GM19328 (cell line): ENCODE results near the gene GFY.

ENCODE experiments used
- ATAC-seq: cut with Tn5 transposase; IDR thresholded peaks from one replicate; pipeline ENCODE4 v1.9.1; 2021; ENCODE audit warnings: mild to moderate bottlenecking, moderate library complexity; ENCODE audit not compliant: unreplicated experiment

GFY gene

DNA sequence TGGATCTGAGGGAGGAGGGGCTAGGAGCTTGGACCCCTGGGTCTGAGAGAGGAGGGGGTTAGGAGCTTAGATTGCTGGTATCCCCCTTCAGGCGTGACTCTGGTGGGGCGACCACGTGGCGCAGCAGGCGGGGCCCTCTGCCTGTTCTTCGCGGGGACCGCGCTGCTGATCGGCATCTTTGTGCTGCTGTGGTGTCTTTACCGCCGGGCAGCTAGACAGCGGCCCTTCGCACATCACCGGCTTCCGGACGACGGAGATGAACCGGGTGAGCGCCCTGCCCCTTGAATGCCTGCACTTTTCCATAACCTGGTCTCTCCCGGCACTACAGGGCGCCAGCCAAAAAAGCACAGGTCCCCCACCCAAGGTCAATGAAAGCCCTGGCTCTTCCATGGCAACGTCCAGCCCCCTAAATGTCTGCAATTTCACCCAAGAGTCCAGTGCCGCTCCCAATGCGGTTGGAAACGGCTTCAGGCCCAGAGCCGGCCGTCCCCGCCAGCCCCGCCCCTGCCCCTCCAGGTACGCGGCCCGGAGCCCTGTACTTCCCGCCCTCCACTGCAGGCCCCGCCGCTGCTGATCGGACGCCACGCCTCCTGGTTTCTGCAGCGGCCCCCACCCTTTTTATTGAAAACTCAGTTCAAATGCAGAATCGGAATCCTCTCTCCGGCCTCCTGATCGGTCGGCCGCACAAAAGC lies 2.8 kb downstream of the GFY start:
- ATAC-seq: no peak

DNA sequence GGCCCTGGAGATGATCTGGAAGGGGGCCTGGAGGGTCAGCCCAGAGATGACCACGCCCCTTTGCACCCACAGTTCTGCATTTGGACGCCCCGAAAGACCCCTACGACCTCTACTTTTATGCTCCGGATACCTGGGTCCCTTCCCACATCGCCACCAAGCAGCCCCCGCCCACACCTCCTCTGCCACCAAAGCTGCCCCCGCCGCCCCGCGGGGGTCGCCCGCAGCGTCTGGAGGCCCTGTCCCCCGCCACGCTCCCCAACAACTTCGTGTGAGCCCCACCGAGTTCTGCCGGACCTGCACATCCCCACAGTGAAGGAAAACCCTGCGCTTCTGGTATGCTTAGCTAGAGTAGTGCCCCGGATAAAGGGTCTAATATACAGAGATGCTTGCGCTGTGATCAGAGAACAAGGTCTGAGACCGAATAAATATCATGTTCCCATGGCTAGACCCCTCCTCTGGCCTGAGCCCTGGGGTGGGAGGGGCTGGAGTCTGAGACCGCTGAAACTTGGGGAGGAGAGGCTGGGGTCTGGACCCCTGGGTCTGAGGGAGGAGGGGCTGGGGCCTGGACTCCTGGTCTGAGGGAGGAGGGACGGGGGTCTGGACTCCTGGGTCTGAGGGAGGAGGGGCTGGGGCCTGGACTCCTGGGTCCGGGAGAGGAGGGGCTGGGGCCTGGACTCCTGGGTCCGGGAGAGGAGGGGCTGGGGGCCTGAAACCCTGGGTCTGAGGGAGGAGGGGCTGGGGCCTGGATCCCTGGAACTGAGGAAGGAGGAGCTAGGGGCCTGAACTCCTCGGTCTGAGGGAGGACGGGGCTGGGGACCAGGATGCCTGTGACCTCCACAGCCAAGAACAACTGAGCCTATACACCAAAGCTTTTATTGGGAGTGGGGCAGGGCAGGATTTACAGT lies 3.6 kb downstream of the GFY start:
- no peak for ATAC-seq

DNA sequence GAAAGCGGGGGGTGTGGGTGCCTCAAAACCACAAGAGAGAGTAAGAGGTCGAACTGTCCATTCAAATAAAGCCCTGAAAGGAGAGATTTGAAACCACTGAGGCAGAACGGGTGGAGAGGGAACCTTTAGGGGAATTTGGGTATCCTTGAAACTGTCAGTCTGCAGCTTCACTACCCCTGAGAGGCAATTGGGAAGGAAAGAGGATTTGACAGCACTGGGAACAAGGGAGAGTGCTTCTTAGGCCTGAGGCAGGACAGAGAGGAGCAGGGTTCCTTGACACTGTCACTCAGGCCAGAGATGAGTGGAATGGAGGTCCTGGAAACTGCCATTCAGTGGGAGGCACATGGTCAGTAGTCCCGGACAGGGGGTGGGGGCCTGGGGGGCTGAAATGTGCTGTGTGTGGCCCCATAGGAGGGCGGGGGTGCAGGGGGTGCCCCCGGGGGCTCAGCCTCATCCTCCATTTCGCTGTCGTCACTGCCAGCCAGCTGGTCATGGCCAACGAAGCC lies 5.0 kb downstream of the GFY start:
- no peak for ATAC-seq

DNA sequence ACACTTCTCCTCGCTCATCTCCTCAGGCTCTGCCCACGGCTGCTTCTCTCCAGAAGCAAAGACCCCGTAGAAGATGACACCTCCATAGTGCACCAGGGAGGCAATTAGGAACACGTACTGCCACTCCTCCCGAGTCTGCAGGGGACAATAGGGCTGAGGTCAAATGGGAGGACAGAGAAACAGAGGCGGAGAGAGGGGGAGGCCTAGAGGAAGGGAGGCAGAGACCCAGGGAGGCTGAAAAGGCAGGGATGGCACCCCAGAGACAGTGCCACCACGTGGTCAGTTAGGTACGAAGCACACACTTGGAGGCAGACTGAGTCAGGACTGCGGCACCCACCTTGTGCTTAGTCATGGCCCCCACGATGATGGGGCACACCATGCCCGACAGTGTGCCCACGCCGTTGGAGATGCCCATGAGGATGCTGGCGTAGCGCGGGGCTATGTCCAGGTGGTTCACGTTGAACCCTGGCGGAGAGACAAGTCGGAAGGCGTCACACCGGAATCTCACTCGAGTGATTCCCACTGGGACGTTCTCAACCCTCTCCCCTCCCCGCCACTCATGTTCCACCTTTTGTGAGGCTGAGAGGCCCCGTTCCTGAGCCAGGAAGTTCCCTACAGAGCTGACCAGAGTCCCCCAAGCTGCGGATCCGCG lies 5.6 kb downstream of the GFY start:
- ATAC-seq: no peak

DNA sequence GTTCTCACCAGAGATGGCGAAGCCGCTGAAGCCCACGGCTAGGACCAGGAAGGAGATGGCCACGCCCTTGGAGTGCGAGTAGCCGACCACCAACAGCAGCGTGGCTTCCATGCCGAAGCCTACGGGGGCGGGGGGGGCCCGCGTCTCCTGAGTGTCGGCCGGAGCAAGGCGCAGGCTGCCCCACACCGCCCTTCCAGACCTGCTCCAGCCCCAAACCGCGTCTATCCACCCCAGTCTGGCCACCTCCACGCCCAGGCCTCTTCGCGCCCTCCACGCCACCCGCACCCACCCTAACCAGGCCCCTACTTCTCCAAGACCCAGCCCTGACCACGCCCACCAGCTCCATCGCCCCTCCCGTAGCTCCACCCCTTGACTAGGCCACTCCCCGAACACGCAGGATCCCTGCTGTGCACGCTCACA lies 6.2 kb downstream of the GFY start:
- no peak for ATAC-seq

DNA sequence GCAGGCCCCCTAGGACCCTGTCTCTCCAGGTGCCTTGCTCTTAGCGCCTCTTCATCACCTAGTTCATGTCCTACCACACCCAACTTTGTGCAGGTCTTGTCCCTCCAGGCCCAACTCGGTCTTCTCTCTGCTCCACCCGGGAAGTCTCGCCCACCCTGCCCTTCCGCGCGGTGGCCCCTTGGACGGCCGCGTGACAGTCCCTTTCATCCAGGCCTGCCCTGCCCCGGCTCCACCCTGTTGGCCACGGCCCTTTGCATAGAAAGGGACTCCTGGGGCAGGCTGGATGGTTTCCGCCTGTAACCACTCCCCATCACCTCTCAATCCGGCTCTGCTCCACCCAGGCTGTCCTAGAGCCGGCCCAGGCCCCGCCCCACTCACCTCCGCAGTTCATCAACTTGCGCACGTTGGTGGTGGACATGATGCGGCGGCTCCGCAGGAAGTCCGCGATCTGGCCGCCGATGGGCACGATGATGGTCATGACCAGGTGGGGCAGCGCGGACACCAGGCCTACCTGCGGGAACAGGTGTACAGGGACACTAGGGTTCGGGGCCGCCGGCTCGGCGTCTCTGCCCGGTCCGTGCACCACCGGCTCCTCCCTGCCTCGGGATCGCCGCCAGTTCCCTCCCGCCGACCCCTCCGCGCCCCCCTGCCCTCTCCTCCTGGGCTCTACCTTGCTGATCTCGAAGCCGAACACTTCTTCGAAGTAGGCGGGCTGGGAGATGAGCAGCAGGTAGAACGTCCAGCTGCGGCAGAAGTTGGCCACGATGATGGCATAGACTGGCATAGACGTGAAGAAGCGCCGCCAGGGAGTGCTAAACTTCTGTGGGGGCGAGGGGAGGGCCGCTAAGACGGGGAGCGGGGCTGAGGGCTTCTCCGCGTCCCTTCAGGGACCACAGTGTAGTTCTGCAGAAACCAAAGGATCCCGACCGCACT lies 7.2 kb downstream of the GFY start:
- ATAC-seq: no peak

DNA sequence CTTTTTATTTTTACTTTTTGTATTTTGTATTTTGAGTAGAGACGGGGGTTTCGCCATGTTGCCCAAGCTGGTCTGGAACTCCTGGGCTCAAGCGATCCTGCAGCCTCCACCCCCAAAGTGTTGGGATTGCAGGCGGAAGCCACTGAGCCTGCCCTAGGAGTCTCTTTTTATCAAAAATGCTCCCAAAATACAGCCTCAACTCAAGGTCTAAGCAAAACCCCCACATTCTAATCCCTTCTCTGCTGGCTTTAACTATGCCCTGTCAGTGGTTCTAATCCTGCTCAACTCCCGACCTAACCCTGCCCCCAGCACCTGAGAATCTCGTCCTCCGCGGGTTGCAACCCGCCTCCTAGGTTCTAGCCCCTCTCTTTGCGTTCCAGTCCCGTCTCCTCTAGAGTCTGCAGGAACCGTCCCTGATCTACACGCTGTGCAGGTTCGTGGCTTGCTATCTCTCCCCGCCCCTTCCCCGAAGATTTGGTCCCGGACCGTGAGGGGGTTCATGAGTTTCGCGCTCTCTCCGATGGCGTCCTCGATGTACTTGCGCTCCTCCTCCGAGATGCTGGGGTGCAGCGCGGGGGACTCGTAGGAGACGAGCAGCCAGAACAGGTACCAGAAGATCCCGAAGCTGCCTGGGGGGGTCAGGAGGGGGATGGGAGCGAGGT lies 8.2 kb downstream of the GFY start:
- ATAC-seq: no peak

DNA sequence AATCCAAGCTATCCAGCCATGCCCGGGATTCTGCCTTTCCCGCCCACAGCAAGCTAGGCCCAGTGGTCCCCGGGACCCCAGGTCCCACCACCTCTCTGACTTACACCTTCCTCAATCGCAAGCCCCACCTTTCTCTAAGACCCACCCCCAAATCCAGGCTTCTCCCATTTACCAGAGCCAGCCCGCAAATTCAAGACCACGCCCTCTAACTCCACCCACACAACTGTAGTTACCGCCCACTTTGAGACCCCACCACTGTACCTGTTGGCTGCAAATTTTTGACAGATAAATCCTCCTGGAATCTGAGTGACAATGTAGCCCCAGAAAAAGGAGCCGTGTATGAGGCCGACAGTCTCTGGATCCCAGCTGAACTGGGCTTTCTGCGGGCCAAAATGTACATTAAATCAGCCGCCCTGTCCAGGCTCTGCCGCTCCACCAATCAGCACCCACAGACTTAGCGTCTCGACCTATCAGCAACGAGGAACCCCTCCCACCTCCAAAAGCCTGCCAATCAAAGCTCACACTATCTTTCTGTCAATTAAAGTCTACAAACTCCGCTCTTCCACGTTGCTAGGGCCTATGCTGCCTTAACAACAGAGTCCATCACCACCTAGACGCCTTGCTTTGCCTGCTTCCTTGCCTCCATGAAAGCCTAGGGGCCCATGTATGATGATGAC lies 9.9 kb downstream of the GFY start:
- no peak for ATAC-seq

DNA sequence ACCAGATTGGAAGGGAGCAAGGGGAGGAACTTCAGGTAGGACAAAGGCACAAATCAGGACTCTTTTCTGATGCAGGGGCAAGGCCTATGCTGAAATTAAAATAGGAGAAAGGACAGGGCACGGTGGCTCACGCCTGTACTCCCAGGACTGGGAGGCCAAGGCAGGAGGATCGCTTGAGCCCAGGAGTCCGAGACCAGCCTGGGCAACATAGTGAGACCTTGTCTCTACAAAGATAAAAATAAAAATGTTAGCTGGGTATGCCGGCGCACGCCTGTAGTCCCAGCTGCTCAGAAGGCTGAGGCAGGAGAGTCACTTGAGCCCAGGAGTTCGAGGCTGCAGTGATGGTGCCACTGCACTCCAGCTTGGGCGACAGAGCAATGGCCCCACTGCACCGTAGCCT lies 10.5 kb downstream of the GFY start:
- no peak for ATAC-seq

DNA sequence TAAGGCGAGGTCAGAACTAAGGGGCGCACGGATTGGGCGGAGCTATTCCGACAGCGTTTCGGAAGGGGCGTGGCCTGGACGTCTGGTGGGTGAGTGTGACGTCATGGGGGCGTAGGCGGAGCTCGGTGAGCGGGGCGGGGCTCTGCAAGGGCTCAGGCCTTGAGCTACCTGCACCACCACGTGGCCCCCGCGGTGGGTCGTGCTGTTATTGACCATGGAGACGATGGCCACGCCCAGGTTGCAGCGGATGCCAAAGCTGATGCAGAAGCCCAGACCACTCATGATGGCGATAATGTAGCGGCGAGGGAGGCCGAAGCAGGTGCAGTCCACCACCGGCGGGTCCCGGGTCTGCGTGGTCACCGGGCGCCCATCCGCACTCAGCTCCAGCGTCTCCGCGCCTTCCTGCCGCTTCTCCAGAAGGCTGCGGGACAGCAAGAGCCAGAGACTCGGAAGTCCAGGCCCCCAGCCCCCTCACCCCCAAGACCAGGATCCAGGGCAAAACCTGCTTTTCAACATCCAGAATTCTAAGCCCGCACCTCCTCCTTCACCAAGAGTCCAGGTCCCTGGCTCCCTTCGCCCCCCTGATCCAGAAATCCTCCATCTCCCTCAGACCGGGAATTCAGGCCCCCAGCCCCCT lies 11.3 kb downstream of the GFY start:
- ATAC-seq: no peak

DNA sequence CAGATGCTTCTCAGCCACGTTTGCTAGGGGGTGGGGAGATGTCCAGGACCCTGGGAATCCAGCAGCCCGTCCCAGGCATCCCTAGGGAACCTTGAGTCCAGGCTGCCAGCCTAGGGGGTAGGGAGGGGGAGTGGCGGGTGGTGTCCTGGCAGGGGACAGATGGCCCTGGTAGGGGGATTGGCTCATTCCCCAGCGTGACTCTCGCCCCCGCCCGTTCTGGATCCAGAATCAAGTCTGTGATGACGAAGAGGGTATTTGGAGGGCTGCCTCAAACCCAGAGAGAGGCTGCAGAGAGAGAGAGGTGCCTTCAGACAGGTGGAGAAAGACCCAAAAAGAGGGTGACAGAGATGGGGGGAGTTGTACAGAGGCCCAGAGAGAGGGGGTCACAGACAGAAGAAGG lies 12.0 kb downstream of the GFY start:
- ATAC-seq: no peak

DNA sequence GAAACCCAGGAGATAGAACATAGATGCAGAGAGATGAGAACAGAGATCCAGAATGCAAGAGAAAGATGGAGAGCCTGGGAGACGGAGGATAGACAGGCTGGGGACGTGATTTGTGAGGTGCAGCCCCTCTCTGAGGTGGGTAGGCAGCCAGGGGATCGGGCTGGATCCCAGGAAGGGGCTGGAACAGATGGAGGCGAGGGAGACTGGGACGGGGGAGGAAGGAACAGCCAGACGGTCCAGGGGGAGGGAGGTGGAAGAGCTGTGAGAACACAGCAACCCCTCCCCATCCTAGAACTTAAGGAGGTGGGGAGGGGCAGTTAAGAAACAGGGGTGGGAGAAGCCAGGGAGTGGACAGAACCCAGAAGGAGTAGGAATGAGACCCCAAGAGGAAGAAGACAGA lies 13.1 kb downstream of the GFY start:
- no peak for ATAC-seq

DNA sequence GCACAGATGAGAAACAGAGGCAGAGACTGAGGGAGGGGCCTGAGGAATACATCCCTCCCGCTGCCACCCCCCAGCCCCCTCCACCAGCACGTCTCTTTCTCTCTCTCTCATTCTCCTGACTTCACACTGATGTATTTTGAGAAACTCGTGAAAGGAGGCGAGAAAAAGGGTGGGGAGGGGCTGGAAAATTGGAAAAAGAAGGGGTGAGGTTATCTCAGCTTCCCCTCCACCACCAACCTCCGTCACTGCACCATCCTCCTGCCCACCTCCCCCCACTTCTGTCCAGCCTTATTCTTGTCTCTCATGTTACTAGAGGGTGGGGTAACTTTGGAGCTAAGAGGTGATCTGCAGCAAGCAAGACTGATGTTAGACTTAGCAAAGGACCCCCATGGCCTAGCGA lies 14.6 kb downstream of the GFY start:
- no peak for ATAC-seq

DNA sequence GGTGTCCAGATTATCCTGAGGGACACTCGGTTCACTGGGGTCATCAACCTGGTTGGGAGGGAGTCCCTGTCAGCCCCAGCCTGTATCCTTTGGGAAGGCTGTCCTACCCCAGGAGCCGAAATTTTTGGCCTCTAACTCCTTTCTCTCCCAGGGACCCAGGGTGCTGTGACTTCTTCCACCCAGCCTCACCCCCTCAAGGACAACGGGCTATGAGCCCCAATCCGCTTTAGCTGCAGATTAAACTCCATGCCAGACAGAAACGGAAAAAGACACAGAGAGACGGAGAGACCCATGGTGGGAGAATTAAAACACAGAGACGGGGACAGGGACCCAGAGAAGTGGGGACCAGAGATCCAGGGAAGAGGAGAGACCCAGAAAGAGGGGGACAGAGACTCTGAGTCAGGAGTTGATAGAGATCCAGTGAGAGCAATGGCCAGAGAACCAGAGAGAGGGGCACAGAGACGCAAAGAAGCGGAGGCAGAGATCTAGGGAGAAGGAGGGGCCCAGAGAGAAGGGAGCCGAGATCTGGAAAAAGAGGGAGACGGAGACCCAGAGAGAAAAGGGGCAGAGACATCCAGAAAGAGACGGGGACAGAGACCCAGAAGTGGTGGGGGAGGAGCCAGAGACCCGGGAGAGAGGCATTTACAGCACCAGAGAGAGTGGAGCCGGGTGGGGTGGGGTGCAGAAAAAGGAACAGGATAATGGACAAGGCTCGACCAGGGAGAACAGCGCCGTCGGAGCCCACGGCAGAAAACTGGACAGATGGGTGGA lies 15.4 kb downstream of the GFY start:
- no peak for ATAC-seq

DNA sequence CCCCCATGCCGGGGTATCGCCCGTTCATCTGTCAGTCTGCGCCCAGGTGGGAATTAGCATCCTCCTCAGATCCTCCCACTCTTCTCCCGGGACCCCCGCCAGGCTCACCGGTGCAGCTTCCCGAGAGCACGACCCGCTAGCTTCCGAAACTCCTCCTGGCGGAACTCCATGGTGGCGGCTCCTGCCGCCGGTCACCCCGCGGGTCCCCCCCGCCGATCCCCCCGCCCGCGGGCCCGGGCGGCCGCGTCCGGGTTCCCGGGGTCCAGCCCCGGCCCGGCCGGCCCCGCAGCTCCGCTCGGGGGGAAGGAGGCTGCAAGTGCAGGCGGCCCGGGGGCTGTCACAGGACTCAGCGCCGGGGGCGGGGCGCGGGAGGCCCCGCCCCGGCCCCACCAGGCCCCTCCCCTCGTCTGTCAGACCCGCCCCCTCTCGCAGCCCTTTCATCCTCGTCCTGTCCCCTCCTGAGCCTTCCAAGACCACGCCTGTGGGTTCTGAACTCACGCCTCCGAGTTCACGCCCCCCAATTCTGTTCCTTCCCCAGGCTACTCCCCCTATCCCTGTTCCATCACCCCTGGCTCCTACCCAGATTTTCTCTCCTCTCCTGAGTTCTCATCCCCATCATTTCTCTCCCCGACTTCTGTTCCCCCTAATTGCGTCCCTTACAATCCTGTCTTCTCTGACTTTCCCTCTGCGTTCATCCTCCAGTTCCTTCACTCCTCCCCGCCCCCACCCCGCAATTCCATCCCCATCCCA lies 16.2 kb downstream of the GFY start, which contains the start of gene SLC17A7:
Gene SLC17A7, minus strand, starts transcription at position 318 of the 750 bp plus-strand sequence. Its CDS starts 148 bp downstream, at position 170.
- no peak for ATAC-seq

DNA sequence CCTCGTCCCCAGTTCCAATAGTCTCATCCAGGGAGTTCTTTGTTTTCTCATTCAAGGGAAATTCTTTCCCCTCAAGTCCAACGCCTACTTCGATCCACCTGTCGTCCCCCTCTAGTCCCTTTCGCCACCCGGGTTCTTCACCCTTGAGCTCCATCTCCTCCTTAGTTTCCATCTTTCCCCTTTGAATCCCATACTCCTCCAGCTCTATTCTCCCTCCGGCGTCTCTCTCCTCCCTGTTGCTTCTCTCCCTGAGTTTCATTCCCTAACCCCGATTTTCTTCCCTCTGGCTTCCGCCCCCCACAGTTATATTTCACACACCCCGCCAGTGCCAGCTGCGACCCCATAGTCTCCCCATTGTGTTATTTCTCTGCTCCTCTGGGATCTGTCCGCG lies 16.8 kb downstream of the GFY start:
- ATAC-seq: no peak

DNA sequence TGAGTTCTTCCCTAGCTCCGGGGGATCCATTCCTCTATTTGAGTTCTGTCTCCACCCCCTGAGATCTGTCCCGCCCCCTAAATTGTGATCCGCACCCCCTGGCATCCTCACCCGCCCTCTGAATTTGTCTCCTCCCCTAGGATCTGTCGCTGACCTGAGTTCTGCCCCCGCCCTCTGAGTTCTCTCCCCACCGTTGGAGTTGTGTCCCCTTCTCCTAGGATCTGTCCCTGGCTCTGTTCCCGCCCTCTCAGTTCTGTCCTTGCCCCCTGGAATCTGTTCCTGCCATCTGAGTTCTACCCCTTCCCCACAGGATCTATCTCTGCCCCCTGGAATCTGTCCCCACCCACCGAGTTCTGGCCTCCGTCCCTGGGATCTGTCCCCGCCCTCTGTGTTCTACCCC lies 17.2 kb downstream of the GFY start:
- no peak for ATAC-seq
